Dedifferentiated amniotic fluid mesenchymal stem cell (primary cell): ENCODE results near the gene MATN4.

Experiments
- DNase-seq: peaks from one replicate; pipeline ENCODE4 v3.0.0-alpha.2; 2016; ENCODE audit errors: extremely low spot score

Gene MATN4

GRCh38 chr20:45315672-45316071 is 7.6 kb upstream of the MATN4 start:
- DNase-seq, result no peak

- no peak for DNase-seq
Measured at GRCh38 chr20:45313943-45314342, 5.8 kb upstream of the MATN4 start.

GRCh38 chr20:45313065-45313695 is 5.1 kb upstream of the MATN4 start:
- no peak for DNase-seq

- DNase-seq, result no peak
Measured at GRCh38 chr20:45312241-45312640, 4.1 kb upstream of the MATN4 start.

- no peak for DNase-seq
Measured at GRCh38 chr20:45311589-45312211, 3.6 kb upstream of the MATN4 start.

- no peak for DNase-seq
Measured at GRCh38 chr20:45309075-45309474, 976 bp upstream of the MATN4 start.

GRCh38 chr20:45307076-45307640 is 941 bp downstream of the MATN4 start:
- no peak for DNase-seq

GRCh38 chr20:45306431-45306982 is 1.6 kb downstream of the MATN4 start, which contains the start of gene RBPJL:
RBPJL (plus strand) TSS chr20:45306840; CDS start chr20:45306923, 83 bp downstream.
- DNase-seq, result no peak

- DNase-seq, result no peak
Measured at GRCh38 chr20:45305262-45305661, 2.8 kb downstream of the MATN4 start.

GRCh38 chr20:45304464-45304999 is 3.6 kb downstream of the MATN4 start:
- DNase-seq, result no peak

GRCh38 chr20:45303586-45304463 is 4.3 kb downstream of the MATN4 start:
- DNase-seq, result no peak

- DNase-seq, result no peak
Measured at GRCh38 chr20:45301824-45302271, 6.3 kb downstream of the MATN4 start.

- DNase-seq, result no peak
Measured at GRCh38 chr20:45300961-45301360, 7.1 kb downstream of the MATN4 start.

- DNase-seq, result no peak
Measured at GRCh38 chr20:45299786-45300185, 8.3 kb downstream of the MATN4 start.

GRCh38 chr20:45297786-45298497 is 10.2 kb downstream of the MATN4 start:
- no peak for DNase-seq

- no peak for DNase-seq
Measured at GRCh38 chr20:45294659-45295058, 13.4 kb downstream of the MATN4 start.

GRCh38 chr20:45294003-45294368 is 14.1 kb downstream of the MATN4 start:
- no peak for DNase-seq

GRCh38 chr20:45293041-45294002 is 14.8 kb downstream of the MATN4 start:
- DNase-seq, result peak; percentile 73

GRCh38 chr20:45292343-45292742 is 15.8 kb downstream of the MATN4 start:
- DNase-seq, result no peak

- DNase-seq, result no peak
Measured at GRCh38 chr20:45291526-45291925, 16.6 kb downstream of the MATN4 start.
